HEK293 (cell line): ENCODE results near the gene TTC33.

Experiments used
- CTCF ChIA-PET: fragments of 350-600 bp; formaldehyde crosslinking; extraction: SDS; loops from one replicate; lab custom pipeline; 2021; ENCODE audit warnings: antibody characterized with exemption; lab: Yijun Ruan, JAX
- POLR2A ChIA-PET: fragments of 300-600 bp; formaldehyde crosslinking; extraction: SDS; loops from one replicate; lab custom pipeline; 2020; ENCODE audit warnings: antibody characterized with exemption, inconsistent platforms; lab: Yijun Ruan, JAX
- H3K27ac ChIP-seq: fragments of 200-500 bp; sonication (Bioruptor generic); 2 replicates; pipeline ENCODE4 v1.5.1; 2014; ENCODE audit warnings: low read depth, low read length, control low read depth, inconsistent platforms; ENCODE audit errors: extremely low read depth
- H3K36me3 ChIP-seq, 2 experiments: fragments of 200-500 bp in 1 of 2; sonication (Bioruptor generic) in 1 of 2; 1 replicate in 1 of 2; 2 replicates in 1 of 2; pipeline ENCODE4 v1.5.1; 2014 to 2017; ENCODE audit warnings: inconsistent platforms in 2 of 2, low read length in 2 of 2; ENCODE audit not compliant: control insufficient read depth in 2 of 2, insufficient read depth in 1 of 2
- H3K4me1 ChIP-seq: fragments of 200-500 bp; sonication (Bioruptor generic); 2 replicates; pipeline ENCODE4 v1.5.1; 2014; ENCODE audit warnings: mild to moderate bottlenecking, low read length, inconsistent platforms; ENCODE audit not compliant: control insufficient read depth, insufficient read depth
- H3K4me3 ChIP-seq: 2 replicates; pipeline ENCODE4 v1.5.1; 2011; ENCODE audit warnings: low read depth, mild to moderate bottlenecking, control low read depth, low read length, moderate library complexity
- H3K9me3 ChIP-seq: fragments of 200-500 bp; sonication (Bioruptor generic); 2 replicates; pipeline ENCODE4 v1.5.1; 2014; ENCODE audit warnings: low read depth, low read length, inconsistent platforms; ENCODE audit not compliant: control insufficient read depth, insufficient read depth
- GLIS1 ChIP-seq: fragments of 450-650 bp; formaldehyde crosslinking; IDR thresholded peaks from 2 replicates; pipeline ENCODE4 v1.5.1; 2016; ENCODE audit warnings: missing biosample characterization, missing genetic modification characterization
- KLF10 ChIP-seq: fragments of 450-650 bp; IDR thresholded peaks from 2 replicates; pipeline ENCODE4 v1.5.1; 2018; ENCODE audit warnings: missing biosample characterization, mild to moderate bottlenecking, missing genetic modification characterization
- KLF7 ChIP-seq: fragments of 450-650 bp; formaldehyde crosslinking; IDR thresholded peaks from 2 replicates; pipeline ENCODE4 v1.5.1; 2016; ENCODE audit warnings: missing biosample characterization, missing genetic modification characterization, borderline replicate concordance
- KLF8 ChIP-seq: fragments of 450-650 bp; formaldehyde crosslinking; IDR thresholded peaks from 2 replicates; pipeline ENCODE4 v1.5.1; 2016; ENCODE audit warnings: missing biosample characterization, missing genetic modification characterization
- OSR2 ChIP-seq: fragments of 450-650 bp; formaldehyde crosslinking; IDR thresholded peaks from 2 replicates; pipeline ENCODE4 v1.5.1; 2016; ENCODE audit warnings: missing biosample characterization, missing genetic modification characterization
- PRDM1 ChIP-seq: fragments of 450-650 bp; formaldehyde crosslinking; IDR thresholded peaks from 2 replicates; pipeline ENCODE4; 2016; ENCODE audit warnings: missing biosample characterization, missing genetic modification characterization
- SCRT2 ChIP-seq: fragments of 450-650 bp; formaldehyde crosslinking; IDR thresholded peaks from 2 replicates; pipeline ENCODE4 v1.5.1; 2016; ENCODE audit warnings: missing biosample characterization, missing genetic modification characterization
- YY2 ChIP-seq: fragments of 450-650 bp; formaldehyde crosslinking; IDR thresholded peaks from 2 replicates; pipeline ENCODE4 v1.5.1; 2016; ENCODE audit warnings: missing biosample characterization, missing genetic modification characterization
- ZBTB21 ChIP-seq: fragments of 450-650 bp; formaldehyde crosslinking; IDR thresholded peaks from 2 replicates; pipeline ENCODE4 v1.5.1; 2017; ENCODE audit warnings: missing biosample characterization, missing genetic modification characterization
- ZFP37 ChIP-seq: fragments of 450-650 bp; formaldehyde crosslinking; IDR thresholded peaks from 2 replicates; pipeline ENCODE4 v1.5.1; 2016; ENCODE audit warnings: missing biosample characterization, missing genetic modification characterization
- ZNF211 ChIP-seq: fragments of 450-650 bp; formaldehyde crosslinking; IDR thresholded peaks from 2 replicates; pipeline ENCODE4 v1.5.1; 2016; ENCODE audit warnings: low read depth, missing biosample characterization, missing genetic modification characterization
- ZNF23 ChIP-seq: fragments of 450-650 bp; formaldehyde crosslinking; IDR thresholded peaks from 2 replicates; pipeline ENCODE4 v1.5.1; 2016; ENCODE audit warnings: missing biosample characterization, missing genetic modification characterization, borderline replicate concordance
- ZNF510 ChIP-seq: fragments of 450-650 bp; formaldehyde crosslinking; IDR thresholded peaks from 2 replicates; pipeline ENCODE4 v1.5.1; 2018; ENCODE audit warnings: mild to moderate bottlenecking, missing genetic modification characterization, missing biosample characterization; ENCODE audit not compliant: insufficient replicate concordance
- ZNF530 ChIP-seq: fragments of 450-650 bp; formaldehyde crosslinking; IDR thresholded peaks from 2 replicates; pipeline ENCODE4 v1.5.1; 2016; ENCODE audit warnings: low read depth, missing biosample characterization, missing genetic modification characterization
- ZNF629 ChIP-seq: fragments of 450-650 bp; formaldehyde crosslinking; IDR thresholded peaks from 2 replicates; pipeline ENCODE4 v1.5.1; 2017; ENCODE audit warnings: missing biosample characterization, missing genetic modification characterization
- ZSCAN16 ChIP-seq: fragments of 450-650 bp; formaldehyde crosslinking; IDR thresholded peaks from 2 replicates; pipeline ENCODE4 v1.5.1; 2016; ENCODE audit warnings: missing biosample characterization, missing genetic modification characterization
- TF ChIP-seq, protein P1 (sequence below): fragments of 450-650 bp; formaldehyde crosslinking; IDR thresholded peaks from 2 replicates; pipeline ENCODE4 v1.5.1; 2016; ENCODE audit warnings: missing biosample characterization, missing genetic modification characterization, low read depth
- TF ChIP-seq, protein P2 (sequence below): fragments of 450-650 bp; formaldehyde crosslinking; IDR thresholded peaks from 2 replicates; pipeline ENCODE4 v1.5.1; 2017; ENCODE audit warnings: missing biosample characterization, missing genetic modification characterization
- TF ChIP-seq, protein P3 (sequence below): fragments of 450-650 bp; formaldehyde crosslinking; IDR thresholded peaks from 2 replicates; pipeline ENCODE4 v1.5.1; 2016; ENCODE audit warnings: missing biosample characterization, missing genetic modification characterization
- TF ChIP-seq, protein P4 (sequence below): fragments of 450-650 bp; formaldehyde crosslinking; IDR thresholded peaks from 2 replicates; pipeline ENCODE4 v1.5.1; 2016; ENCODE audit warnings: missing biosample characterization, missing genetic modification characterization
- TF ChIP-seq, protein P5 (sequence below): fragments of 450-650 bp; formaldehyde crosslinking; IDR thresholded peaks from 2 replicates; pipeline ENCODE4 v1.5.1; 2017; ENCODE audit warnings: missing biosample characterization, missing genetic modification characterization
- TF ChIP-seq, protein P6 (sequence below): fragments of 450-650 bp; formaldehyde crosslinking; IDR thresholded peaks from 2 replicates; pipeline ENCODE4 v1.5.1; 2016; ENCODE audit warnings: missing biosample characterization, missing genetic modification characterization

Gene TTC33

DNA sequence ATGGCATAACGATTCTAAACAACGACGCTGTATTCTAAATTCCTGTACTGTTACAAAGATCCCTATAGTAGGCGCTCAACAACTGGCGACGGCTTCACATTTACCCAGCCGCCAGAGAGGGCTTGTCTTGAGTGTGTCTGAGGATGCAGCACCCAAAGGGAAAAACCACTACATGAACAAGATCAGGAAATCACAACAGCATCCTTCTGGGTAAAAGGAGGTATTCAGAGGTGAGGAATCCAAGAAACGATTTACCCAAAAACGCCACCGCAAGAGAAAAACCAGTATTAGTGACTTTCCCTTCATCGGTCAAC lies 711 bp downstream of the TTC33 start (continued):
- no peak for TF ChIP-seq ZSCAN16 (tag by site-specific recombination)
- TF ChIP-seq, protein P1, sequence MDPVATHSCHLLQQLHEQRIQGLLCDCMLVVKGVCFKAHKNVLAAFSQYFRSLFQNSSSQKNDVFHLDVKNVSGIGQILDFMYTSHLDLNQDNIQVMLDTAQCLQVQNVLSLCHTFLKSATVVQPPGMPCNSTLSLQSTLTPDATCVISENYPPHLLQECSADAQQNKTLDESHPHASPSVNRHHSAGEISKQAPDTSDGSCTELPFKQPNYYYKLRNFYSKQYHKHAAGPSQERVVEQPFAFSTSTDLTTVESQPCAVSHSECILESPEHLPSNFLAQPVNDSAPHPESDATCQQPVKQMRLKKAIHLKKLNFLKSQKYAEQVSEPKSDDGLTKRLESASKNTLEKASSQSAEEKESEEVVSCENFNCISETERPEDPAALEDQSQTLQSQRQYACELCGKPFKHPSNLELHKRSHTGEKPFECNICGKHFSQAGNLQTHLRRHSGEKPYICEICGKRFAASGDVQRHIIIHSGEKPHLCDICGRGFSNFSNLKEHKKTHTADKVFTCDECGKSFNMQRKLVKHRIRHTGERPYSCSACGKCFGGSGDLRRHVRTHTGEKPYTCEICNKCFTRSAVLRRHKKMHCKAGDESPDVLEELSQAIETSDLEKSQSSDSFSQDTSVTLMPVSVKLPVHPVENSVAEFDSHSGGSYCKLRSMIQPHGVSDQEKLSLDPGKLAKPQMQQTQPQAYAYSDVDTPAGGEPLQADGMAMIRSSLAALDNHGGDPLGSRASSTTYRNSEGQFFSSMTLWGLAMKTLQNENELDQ (tag by site-specific recombination) = no peak
- TF ChIP-seq, protein P2, sequence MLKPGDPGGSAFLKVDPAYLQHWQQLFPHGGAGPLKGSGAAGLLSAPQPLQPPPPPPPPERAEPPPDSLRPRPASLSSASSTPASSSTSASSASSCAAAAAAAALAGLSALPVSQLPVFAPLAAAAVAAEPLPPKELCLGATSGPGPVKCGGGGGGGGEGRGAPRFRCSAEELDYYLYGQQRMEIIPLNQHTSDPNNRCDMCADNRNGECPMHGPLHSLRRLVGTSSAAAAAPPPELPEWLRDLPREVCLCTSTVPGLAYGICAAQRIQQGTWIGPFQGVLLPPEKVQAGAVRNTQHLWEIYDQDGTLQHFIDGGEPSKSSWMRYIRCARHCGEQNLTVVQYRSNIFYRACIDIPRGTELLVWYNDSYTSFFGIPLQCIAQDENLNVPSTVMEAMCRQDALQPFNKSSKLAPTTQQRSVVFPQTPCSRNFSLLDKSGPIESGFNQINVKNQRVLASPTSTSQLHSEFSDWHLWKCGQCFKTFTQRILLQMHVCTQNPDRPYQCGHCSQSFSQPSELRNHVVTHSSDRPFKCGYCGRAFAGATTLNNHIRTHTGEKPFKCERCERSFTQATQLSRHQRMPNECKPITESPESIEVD = no peak
- no peak for TF ChIP-seq SCRT2 (tag by site-specific recombination)
- TF ChIP-seq KLF8 = peak; percentile 13; the same call in 1 of the 2 replicates
- TF ChIP-seq, all 188 proteins: peak for 11

DNA sequence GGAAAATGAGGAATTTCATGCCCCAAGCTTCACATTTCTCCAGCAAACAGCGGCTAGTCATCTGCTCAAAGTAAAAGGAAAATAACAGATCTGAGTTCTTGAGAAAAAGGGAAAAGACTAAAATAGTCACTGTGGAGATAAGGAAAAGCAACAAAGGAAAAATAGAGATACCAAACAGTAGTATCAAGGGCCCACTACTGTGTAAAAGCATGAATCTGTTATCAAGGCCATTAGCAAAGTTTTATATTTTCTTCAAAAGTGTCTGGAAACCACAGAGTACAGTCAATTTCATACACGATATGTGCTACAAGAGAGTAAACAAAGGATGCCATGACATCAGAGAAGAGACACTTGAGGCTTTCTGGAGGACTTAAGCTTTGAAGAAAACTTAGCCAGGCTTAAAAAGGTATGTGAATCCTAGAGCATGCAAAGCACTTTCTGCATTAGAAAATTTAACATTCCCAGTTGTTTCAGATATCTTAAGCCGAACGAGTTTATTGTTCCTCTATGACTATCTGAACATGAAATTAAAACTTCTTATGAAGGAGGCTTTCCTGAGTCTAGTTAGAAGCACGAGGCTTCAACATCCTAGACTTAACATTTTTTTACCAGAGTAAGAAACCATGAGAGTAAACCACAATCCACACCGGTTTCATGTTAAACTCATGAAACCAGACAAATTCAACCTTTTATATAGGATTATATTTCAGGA lies 1.2 kb downstream of the TTC33 start:
- ChIA-PET POLR2A (interaction anchor here (0.6 to 2.1 kb wide), 3 partner anchors 43 to 81 kb away, joined by 3 to 6 read pairs (median 4); partner anchors contain the start of genes PRKAA1 and RPL37), CTCF (interaction anchor here (0.7 to 1.3 kb wide), 4 partner anchors 8 to 1565 kb away, joined by 3 to 4 read pairs (median 4); no protein-coding TSS in a partner anchor)
- no peaks in the 10 kb centered on the region for H3K9me3 ChIP-seq
- no peak overlapping the region for H3K27ac ChIP-seq
- peak overlapping the region; percentile 94 for H3K4me3 ChIP-seq
- H3K36me3 ChIP-seq = peaks cover 0 to 4% of the 10 kb centered on the region in 2 experiments; a peak in 1 of 3 replicates
- H3K4me1 ChIP-seq = 0 out of 2 replicates have a peak, but pooled peaks cover 4% of the 10 kb centered on the region
- TF ChIP-seq OSR2 (tag by site-specific recombination) (peak; percentile 81), PRDM1 (tag by site-specific recombination) (peak; percentile 82), ZBTB21 (tag by site-specific recombination) (peak; percentile 69), ZNF510 (peak; percentile 14), KLF10 (tag by site-specific recombination) (0 out of 2 replicates have a peak, but pooled peaks have one; percentile 28), ZFP37 (tag by site-specific recombination) (no peak), ZNF530 (tag by site-specific recombination) (no peak), ZNF211 (tag by site-specific recombination) (no peak), ZNF23 (no peak), GLIS1 (no peak), ZNF629 (tag by site-specific recombination) (peak; percentile 65), KLF7 (tag by site-specific recombination) (no peak), YY2 (no peak)
- TF ChIP-seq, protein P2 = peak; percentile 96
- TF ChIP-seq, protein P3, sequence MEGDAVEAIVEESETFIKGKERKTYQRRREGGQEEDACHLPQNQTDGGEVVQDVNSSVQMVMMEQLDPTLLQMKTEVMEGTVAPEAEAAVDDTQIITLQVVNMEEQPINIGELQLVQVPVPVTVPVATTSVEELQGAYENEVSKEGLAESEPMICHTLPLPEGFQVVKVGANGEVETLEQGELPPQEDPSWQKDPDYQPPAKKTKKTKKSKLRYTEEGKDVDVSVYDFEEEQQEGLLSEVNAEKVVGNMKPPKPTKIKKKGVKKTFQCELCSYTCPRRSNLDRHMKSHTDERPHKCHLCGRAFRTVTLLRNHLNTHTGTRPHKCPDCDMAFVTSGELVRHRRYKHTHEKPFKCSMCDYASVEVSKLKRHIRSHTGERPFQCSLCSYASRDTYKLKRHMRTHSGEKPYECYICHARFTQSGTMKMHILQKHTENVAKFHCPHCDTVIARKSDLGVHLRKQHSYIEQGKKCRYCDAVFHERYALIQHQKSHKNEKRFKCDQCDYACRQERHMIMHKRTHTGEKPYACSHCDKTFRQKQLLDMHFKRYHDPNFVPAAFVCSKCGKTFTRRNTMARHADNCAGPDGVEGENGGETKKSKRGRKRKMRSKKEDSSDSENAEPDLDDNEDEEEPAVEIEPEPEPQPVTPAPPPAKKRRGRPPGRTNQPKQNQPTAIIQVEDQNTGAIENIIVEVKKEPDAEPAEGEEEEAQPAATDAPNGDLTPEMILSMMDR (tag by site-specific recombination) = no peak
- TF ChIP-seq, protein P4, sequence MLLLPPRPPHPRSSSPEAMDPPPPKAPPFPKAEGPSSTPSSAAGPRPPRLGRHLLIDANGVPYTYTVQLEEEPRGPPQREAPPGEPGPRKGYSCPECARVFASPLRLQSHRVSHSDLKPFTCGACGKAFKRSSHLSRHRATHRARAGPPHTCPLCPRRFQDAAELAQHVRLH = no peak
- TF ChIP-seq, protein P5, sequence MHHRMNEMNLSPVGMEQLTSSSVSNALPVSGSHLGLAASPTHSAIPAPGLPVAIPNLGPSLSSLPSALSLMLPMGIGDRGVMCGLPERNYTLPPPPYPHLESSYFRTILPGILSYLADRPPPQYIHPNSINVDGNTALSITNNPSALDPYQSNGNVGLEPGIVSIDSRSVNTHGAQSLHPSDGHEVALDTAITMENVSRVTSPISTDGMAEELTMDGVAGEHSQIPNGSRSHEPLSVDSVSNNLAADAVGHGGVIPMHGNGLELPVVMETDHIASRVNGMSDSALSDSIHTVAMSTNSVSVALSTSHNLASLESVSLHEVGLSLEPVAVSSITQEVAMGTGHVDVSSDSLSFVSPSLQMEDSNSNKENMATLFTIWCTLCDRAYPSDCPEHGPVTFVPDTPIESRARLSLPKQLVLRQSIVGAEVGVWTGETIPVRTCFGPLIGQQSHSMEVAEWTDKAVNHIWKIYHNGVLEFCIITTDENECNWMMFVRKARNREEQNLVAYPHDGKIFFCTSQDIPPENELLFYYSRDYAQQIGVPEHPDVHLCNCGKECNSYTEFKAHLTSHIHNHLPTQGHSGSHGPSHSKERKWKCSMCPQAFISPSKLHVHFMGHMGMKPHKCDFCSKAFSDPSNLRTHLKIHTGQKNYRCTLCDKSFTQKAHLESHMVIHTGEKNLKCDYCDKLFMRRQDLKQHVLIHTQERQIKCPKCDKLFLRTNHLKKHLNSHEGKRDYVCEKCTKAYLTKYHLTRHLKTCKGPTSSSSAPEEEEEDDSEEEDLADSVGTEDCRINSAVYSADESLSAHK = no peak
- TF ChIP-seq, protein P6, sequence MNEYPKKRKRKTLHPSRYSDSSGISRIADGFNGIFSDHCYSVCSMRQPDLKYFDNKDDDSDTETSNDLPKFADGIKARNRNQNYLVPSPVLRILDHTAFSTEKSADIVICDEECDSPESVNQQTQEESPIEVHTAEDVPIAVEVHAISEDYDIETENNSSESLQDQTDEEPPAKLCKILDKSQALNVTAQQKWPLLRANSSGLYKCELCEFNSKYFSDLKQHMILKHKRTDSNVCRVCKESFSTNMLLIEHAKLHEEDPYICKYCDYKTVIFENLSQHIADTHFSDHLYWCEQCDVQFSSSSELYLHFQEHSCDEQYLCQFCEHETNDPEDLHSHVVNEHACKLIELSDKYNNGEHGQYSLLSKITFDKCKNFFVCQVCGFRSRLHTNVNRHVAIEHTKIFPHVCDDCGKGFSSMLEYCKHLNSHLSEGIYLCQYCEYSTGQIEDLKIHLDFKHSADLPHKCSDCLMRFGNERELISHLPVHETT (tag by site-specific recombination) = no peak
